Activated naive CD4-positive, alpha-beta T cell treated with anti-CD3 and anti-CD28 coated beads, Interleukin-2, amount 50 U/mL, for 16 hours (primary cell): ENCODE measurements around the gene CKMT2.

Source experiments
- DNase-seq: peaks from one replicate; pipeline ENCODE4 v3.0.0-alpha.2; 2020

Gene CKMT2

GRCh38 chr5:81219389-81219788 lies 13.7 kb upstream of the CKMT2 start:
- no peak for DNase-seq

GRCh38 chr5:81222285-81222684 lies 10.8 kb upstream of the CKMT2 start:
- no peak for DNase-seq

GRCh38 chr5:81225463-81225862 lies 7.7 kb upstream of the CKMT2 start:
- DNase-seq: no peak

DNA sequence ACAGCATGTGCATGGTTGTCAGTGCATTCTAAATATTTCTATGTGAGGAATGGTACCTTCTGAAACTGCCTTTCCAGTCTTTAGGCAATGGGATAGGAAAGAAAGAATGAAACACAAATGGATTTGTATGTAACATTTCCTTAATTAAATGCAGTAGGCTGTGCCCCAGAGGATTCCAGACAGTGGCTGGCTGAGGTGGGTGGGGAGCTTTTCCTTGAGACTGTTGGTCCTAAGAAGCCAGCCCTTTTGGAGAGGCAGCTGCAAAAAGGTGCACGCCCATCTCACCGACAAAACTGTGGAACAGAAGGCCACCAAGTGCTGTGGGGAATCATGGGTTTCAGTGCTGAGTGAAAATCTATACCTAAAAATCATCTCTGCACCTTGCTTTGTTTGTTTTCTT lies 6.8 kb upstream of the CKMT2 start:
- DNase-seq: no peak

- no peak for DNase-seq
Measured at GRCh38 chr5:81226949-81227348, 6.2 kb upstream of the CKMT2 start.

- DNase-seq: no peak
Measured at GRCh38 chr5:81228084-81228483, 5.0 kb upstream of the CKMT2 start.

DNA sequence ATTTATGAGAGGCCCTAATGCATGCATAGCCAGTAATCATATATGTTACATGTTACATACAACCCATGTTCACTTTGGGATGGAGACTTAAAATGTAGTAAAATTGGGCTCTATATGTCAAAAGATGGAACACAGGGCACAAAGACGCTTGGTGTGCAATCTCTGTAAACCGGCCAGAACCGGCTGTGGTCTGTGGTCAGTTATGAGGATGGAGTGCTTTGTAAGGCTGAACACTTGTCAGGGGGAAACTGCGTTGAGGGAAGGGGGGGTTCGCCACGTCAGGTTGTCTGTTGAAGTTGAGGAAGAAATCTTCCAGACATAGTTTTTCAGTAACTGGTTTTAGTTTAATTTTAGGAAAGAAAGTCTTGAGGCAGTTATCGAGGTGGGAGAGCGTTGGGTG lies 2.7 kb upstream of the CKMT2 start:
- DNase-seq: no peak

DNA sequence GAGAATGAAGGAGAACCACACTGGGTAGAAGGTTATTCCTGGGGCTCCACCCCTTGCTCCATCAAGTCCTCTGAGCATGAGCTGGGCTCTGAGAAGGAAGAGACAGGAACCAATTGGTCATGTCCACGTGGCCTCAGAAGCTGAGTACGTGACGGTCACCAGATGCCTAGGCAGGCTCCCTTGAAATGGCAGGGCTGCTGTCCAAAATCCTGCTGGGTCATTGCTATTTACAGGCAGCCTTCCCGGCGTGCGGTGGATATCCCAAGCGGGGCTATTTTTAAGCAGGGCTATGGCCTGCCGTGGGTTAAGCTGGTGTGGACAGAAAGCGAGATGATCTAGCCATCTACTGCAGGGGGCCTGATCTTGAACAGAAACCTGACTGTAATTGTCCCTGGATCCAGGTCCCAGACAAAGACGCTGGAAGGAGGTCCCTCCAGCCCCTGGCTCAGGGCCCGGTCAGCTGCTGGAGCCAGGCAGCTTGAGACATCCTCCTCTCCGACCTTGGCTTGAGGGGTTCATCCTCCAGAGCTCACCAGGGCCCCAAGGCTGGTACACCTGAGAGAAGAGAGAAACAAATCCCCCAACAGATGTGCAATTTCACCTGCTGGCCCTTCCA lies 550 bp upstream of the CKMT2 start:
- no peak for DNase-seq

DNA sequence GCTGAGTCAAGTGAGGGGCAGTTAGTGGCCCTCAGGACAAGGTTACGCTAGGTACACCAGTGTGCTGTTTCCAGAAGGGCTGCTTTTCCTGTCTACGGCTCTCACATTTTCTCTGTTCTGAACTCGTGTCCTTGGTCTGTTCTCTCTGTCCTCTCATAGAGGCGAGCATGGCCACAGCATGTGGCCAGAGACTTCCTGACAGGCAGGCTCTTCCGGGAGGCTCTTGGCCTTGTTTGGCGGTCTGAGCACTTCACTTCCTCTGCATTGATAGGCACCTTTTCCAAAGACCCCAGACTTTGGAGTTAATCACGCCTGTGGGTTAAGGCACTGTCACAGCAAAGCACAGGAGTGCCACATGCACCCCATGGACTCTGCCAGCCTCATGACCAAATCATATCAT lies 1.2 kb downstream of the CKMT2 start:
- no peak for DNase-seq

DNA sequence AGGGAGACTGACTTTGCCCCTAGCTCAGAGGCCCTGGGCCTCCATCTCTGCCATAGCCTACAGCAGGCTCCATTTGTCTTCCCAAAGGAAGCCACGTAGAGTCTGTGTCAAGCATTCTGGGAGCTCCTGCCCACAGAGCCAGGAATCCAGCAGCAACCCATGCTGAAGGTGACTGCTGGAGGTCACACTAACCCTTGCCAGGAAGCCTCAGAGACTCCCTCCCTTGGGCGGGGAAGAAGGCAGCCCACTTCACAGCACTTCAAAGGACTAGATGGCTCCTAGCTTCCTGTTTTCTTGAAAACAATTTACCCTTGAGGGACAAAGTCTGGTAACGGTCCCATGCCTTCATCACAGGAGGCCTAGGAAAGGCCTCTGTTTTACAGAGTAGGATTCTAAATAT lies 1.7 kb downstream of the CKMT2 start:
- no peak for DNase-seq

DNA sequence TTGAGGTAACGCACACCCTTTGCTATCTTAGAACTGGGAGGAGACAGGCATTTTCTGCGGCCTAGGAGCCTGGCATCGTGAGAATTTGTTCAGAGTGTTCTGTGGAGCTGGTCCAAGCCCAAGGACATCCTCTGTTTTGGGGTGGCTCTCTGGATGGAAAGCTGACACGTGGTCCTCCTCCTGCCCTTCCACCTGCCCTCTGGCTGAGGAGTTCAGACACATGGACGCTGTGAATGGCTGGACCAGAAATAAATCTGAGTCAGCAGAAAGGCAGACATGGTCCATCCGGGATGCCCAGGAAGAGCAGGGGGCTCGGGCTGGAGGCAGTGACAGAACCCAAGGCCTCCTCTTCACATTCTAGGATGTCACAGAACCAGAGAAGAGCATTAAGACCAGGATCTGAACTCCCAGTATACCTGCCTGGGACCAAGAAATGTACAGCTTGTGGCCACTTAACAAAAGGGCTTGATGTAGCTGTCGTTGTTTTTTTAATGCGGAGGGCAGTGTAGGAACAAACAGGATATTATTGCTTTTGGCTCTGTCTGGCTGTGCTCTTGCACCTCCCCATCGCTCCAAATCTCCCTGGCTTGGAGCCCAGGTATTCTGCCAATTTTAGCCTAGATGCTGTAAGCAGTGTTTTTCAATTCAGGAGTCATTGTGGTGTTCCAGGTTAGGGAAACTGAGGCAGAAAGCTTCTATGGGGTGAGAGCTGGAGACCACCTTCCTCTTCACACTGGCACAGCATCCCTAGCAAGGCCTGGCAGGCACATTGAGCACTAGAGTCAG lies 2.4 kb downstream of the CKMT2 start:
- no peak for DNase-seq

- DNase-seq: no peak
Measured at GRCh38 chr5:81238460-81238859, 5.3 kb downstream of the CKMT2 start.

GRCh38 chr5:81239613-81240012 lies 6.5 kb downstream of the CKMT2 start:
- DNase-seq: no peak

DNA sequence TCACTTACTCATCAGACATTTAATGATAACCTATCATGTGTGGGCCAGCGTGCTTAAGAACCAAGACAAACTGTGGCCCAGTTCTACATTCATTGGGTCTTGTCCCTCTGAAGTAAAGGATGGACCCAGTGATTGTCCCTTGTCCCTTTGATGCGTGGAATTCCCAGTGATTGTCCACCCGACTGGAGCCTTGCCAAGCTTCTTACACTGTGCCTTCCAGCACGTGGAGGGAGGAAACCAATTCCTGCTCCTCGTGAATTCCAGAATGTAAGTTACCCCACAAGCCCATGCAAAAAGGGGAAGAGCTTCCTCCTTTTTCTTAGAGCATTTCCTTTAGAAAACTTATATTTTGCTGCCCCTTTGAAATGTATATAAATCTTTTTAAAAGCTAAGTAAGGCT lies 7.9 kb downstream of the CKMT2 start:
- DNase-seq: no peak

DNA sequence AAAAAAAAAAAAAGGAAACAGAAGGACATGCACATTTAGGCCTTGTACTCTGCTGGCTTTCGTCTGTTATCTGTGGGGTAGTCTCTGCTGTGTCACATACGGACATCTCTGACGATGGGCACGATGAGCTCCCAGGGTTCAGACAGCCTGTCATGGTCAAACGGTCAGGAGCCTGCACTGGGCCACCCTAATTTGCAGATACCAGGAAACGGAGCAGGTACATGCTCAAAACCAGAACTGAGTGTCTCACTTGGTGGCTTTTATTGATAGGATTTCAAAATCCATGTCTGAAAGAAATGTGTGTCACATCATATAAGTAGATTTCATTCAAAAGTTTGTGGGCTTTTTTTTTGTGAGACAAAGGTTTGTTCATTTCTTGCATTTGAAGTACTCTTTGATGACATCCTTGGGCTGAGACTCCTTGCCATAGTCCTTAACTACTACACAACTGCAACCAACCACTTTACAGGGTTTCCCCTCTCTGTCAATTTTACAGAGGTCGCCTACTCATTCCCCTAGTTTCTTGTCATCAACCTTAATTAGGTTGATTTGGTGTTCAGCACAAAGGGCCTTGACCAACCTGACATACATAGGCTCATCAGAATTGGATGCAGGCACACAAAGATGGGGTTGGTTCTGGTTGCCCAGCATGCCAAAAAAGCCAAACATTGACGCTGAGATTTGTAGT lies 9.0 kb downstream of the CKMT2 start:
- DNase-seq: no peak

DNA sequence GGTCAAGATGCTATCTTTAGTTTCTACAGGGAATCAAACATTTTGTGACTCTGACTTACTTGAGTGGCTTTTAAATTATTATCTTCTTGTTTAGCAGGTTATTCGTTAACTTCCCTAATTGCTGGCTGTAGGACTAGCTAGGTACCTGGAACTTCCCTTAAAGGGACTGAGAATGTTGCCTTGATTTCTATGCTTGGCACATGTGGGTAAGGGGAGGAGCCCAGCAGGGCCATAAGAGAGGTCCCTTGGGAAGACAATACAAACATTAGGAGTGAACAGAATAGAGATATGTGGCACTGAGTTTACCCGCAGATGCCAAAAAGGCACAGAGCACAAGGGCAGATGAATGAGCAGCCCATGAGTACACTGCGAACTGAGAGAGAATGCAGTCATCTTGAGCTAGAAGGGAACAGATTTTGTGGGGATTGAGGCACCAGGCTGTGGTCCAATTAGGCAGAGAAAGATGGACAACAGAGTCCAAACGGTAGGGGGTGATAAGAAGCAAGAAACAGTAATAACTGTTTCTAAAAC lies 9.8 kb downstream of the CKMT2 start:
- DNase-seq: no peak

GRCh38 chr5:81244451-81244850 lies 11.3 kb downstream of the CKMT2 start:
- DNase-seq: no peak

DNA sequence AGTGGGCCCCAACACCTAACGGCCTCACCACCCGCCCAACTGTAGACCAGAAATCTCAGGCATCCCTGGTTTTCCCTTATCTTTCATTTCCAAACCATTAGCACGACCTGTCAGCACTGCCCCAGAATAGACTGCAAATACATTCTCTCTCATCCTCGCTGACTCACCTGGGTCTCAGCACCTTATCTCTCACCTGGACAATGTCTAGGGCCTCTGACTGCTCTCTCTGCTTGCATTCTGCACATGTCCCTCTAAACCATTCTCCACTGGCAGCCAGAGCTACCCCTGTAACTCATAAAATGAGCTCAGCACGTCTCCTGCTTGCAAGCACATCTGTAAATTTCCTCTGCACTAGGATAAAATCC lies 12.7 kb downstream of the CKMT2 start:
- no peak for DNase-seq

- no peak for DNase-seq
Measured at GRCh38 chr5:81246697-81247096, 13.6 kb downstream of the CKMT2 start.

DNA sequence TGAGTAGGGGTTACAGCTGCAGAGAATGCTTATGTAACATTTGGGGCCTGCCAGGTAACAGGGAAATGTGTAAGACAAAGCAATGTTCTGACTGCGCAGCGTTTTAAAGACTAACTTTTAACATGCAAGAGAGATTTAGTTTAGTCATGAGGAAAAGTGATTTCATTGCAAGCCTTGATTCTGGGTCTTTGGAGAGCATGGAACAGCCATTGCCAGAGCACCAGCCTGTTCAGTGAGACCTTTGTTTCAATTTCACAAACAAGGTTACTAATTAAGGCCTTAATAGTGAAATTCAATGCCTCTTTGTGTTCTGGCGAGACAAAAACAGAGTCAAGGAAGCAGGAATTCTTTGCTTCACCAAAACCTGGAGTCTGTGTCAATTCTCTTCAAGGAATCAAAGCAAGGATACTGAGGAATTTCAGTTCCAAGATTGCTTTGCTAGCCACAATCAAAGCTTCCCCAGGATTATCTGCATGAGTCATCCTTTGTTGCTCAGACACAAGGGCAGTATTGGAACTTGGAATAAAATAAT lies 14.4 kb downstream of the CKMT2 start:
- no peak for DNase-seq

DNA sequence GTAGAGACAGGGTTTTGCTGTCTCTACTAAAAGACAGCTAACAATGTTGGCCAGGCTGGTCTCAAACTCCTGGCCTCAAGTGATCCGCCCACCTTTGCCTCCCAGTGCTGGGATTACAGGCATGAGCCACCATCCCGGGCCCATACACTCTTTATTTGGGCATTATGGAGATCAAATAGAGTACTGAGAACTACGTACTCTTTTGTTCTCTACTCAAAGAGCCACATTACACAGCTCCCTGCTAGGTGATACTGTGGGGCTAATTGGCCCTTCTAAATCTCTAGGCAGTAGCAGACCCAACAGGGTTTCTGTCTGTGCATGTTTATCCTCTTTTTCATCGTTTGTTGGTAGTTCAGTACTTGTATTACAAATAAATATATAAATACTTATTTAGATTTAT lies 16.1 kb downstream of the CKMT2 start:
- no peak for DNase-seq

DNA sequence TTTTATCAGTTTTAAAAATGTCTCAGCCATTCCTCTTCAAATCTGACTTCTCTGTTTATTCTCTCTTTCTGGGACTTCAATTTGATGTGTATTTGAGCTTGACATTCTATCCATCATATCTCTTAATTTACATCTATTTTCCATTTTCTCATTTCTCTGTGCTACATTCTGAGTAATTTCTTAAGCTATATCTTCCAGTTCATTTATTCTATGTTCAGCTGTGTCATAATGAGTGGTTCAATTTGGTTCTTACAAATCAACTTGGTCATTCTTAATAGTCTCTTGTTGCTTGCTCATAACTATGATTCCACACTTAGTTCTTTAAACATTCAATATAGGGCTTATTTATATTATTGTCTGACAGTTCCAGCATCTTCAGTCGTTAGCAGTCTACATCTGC lies 16.9 kb downstream of the CKMT2 start:
- no peak for DNase-seq

GRCh38 chr5:81251922-81252321 lies 18.8 kb downstream of the CKMT2 start:
- DNase-seq: no peak

- DNase-seq: no peak
Measured at GRCh38 chr5:81252904-81253303, 19.8 kb downstream of the CKMT2 start.
